NCI-H2081 (cell line): ENCODE measurements around the gene SLC35F3.
"Not testable (repeated sequence)": the region's sequence is repeated elsewhere in the genome, so short reads cannot be mapped to it uniquely, and the experiment has no call there.

Experiments
- DNase-seq, 2 experiments: peaks; one replicate each; lab custom pipeline; 2025; lab: John Stamatoyannopoulos, UW

The SLC35F3 gene

GRCh38 chr1:234289538-234290305 lies 385.2 kb downstream of the SLC35F3 start:
- no peak for DNase-seq

DNA sequence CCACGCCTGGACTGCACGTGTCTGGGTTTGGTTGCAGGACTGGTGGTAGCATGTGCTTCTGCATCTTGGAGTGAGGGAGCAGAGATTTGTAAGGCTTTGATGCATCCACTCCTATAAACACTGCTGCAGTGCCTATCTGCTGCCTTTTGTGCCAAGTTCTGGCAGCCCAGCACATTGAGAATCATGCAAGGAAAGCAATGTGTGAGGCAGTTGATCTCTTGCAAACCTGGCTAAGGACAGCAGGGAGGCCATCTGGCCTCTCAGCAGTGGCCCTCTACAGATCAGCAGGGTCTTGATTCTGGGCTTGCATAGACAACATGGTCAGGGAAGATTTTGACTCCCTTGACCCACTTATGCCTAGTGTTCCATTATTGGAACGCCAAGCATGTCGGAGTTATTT lies 387.5 kb downstream of the SLC35F3 start:
- no peak for DNase-seq

DNA sequence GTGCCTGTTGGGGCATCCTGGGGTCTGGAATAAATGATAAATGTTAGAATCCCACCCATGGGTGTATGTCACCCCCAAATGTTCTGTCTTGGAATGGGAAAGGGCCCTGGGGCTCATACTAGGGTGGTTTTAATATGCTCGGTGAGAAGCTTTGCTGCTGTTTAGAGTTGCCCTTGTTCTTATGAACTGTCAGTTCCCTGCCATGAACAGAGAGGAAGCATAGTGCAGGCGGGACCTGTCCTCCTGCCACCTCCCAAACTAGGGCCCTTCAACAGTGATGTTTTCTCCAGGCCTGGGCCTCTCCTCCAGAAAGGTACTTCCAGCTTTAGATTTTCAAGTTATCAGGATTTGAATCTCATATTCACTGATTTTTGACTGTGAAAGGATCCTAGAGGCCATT lies 388.1 kb downstream of the SLC35F3 start:
- no peak for DNase-seq

DNA sequence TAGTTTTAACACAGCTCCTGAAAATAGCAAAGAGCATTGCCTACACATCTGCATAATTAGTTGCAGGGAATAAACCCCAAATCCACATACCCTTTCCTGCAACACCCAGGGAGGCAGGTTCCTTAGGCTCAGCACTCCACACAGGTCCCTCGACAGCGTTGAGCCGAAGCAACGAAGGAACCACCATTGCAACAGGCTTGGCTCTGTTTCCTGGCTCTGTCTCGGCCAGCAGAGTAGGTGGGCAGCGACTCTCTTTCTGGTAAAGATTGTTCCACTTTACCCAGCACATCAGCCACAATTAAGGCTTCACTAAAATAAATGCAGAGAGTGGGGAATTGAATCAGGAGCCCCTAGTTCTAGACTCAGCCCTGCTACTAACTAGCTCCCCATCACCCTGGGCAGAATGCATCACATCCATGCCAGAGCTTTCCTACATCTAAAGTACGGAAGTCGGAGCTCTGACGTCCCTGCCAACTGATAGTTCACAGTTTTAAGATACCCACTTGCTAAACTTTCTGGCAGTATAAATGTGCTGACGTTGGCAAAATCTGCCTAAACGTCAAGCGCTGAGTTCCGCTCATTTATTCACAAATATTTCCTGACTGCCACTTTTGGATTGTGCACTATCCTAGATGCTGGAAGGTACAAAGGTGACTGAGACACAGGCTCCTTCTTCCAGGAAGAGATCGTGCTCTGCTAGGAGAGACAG lies 389.8 kb downstream of the SLC35F3 start:
- DNase-seq: no peak

GRCh38 chr1:234295068-234295467 lies 390.6 kb downstream of the SLC35F3 start:
- no peak for DNase-seq

DNA sequence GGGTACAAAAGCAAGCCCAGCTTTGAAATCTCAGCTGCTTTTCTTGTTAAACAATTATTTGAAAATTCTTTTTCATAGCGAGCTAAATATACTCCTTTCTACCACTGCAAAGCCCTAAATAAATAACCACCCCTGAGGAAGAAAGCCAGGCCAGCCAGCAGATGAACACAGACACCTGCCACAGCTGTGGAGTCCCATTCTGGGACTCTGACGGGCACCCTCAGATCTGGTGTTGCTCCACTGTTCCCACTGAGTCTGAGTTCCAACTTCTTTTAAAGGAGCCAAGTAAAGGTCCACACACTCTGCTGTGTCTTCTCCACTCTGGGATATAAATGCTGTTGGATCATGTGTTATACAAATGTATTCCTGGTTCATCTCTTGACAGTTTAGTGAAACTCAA lies 391.1 kb downstream of the SLC35F3 start:
- DNase-seq: no peak

- no peak for DNase-seq
Measured at GRCh38 chr1:234296496-234296895, 392.0 kb downstream of the SLC35F3 start.

DNA sequence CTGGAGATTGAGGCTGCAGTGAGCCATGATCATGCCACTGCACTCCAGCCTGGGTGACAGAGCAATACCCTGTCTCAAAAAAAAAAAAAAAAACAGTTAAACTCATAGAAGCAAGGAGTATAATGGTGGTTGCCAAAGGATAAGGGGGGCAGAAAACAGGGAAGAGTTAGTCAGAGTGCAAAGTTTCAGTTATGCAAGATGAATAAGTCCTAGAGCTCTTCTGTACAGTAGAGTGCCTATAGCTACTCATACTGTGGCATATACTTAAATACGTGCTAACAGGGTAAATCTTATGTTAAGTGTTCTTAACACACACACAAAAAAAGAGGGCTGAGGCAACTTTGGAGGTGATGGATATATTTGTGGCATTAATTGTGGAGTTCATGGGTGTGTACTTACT lies 393.2 kb downstream of the SLC35F3 start:
- DNase-seq: no peak

DNA sequence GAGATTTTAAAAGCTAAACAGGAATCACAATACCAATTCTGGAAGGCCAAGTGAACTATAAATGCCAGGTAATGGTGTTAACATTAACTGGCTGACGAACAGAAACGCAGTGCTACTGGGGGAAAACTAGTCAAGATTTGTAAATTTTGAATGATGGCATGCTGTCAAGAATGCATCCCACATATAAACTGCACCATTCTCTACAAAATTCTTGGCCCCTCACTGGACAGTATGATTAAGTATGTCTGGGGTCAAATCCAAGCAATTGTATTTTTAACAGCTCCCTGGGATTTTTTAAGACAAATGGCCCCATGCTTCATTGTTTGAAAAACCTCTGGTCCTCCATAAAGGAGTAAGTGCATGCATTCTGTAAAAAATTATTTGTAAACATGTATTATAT lies 395.6 kb downstream of the SLC35F3 start:
- DNase-seq: no peak

DNA sequence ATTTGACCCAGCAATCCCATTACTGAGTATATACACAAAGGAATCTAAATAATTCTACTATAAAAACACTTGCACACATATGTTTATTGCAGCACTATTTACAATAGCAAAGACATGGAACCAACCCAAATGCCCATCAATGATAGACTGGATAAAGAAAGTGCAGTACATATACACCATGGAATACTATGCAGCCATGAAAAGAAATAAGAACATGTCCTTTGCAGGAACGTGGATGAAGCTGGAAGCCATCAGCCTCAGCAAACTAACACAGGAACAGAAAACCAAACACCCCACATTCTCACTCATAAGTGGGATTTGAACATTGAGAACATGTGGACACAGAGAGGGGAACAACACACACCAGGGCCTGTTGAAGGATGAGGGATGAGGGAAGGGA lies 397.2 kb downstream of the SLC35F3 start:
- not testable (repeated sequence) for DNase-seq

DNA sequence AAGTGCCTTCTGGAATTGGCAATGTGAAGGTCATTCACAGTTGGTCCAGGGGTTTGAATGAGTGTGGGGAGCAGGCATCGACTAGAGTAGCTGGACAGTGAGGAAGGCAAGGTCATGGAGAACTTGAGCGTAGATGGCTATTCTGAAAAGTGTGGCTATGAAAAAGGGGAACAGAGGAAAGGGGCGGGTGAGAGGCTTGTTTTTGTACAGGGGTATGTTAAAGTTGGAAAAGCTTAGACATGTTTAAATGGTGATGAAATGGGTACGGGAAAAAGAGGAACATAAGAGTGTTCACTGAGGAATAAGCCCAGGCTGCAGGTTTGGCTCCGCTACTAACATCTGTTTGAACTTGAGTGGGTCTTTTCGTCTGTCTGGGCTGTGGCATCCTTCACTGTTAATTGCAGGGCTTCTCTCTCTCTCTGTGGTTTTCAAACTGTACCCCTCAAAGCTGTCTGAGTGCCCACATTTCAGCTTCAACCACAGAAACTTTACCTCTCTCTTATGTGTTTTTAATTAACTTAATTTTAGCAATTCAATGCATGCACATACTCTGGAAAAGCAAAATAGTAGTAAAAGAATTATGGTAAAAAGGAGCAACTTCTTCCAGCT lies 398.0 kb downstream of the SLC35F3 start:
- DNase-seq: no peak

DNA sequence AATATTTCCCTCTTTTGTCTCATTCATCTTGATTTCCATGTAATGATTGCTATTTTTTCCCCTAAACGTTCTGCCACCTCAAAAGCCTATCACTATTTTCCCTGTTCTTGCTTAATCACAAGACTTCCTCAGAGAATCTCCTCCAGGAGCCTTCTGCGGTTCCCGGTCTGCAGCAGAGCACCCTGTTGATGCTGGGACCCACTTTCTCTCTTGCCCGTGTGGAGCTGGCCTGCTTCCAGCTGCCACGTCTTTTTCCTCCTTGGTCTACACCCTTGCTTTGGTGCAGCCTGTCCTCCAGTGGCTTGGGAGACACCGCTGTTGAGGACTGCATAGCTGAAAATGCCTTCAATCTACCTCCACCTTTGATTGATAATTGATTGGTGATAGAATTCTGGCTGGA lies 398.8 kb downstream of the SLC35F3 start:
- no peak for DNase-seq

DNA sequence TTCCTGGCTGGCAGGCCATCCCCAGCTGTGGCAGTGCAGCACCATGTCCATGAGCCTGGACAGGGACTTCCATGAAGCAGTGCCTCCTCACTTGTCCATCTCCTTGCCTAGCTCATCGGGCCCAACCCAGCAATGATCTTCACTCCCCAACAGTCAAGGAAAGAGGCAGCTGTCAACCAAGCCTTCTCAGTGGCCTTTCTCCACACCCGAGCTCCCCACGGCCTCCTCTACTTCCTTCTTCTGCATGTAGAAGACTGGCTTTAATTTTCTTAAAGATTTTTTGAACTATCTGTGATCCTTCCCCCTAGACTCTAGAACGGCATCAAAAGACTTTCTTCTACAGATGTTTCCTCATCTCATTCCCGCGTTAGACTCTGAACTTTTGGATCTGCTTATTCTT lies 403.2 kb downstream of the SLC35F3 start:
- no peak for DNase-seq

- DNase-seq: no peak
Measured at GRCh38 chr1:234309243-234309597, 404.7 kb downstream of the SLC35F3 start.

DNA sequence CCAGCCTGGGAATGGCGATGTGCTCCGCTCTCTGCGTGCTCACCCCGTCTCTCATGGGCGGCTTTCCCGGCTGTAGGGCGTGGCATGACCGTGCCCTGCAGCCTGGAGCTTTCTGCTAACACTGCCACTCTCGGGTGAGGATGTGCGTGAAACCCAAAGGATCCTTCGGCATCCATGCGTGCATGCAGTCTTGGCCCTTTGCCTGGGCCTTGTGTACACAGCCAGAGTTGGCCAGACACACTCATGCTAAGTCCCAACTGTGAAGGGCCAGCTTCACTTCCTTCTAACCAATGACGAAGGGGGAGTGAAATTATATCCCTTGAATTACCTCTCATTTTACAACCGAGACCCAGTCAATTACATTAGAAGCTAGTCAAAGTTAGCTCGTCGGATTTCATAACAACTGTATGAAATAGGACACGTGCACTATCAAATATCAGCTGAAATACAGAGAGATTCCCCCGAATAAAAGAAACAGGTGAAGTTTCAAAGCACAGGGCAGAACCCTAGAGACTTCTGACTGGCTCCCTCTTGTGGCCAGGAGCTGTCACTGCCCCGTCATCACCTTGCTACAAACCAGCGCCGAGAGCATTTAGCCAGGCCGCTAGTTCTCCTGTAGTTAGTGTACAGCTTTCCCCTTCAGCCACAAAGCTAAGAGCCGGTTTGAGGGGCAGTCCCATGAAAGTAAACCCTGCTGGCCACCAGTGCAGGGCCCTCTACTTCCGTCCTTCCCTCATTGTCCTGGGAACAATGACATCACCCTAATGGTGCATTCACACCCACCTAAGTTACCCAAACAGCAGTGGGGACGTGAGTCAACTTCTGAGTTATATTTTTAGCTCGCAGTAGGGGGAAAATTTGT lies 405.4 kb downstream of the SLC35F3 start:
- DNase-seq: peak; percentile 78 to 84

GRCh38 chr1:234310460-234310817 lies 406.0 kb downstream of the SLC35F3 start:
- DNase-seq: no peak

- no peak for DNase-seq
Measured at GRCh38 chr1:234311414-234311813, 406.9 kb downstream of the SLC35F3 start.

- DNase-seq: no peak
Measured at GRCh38 chr1:234313171-234313570, 408.7 kb downstream of the SLC35F3 start.

DNA sequence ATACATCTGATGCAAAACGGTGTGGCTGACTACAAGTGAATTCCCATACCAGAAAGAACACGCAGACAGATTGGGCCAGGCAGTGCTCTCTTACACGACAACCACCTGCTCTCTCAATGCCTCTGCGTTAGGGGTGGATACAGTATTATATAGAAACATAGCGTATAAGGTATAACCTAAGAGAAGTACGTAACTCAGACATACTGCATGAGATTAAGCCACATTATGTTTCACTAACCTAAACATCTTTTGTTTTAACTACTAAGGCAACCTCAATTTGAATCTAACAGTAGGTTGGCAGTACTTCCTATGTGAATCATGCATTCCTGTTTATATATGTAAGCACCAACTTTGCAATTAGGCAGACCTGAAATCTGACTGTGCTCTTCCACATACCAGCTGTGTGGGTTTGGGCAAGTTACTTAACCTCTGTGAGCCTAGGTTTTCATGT lies 410.6 kb downstream of the SLC35F3 start:
- no peak for DNase-seq

DNA sequence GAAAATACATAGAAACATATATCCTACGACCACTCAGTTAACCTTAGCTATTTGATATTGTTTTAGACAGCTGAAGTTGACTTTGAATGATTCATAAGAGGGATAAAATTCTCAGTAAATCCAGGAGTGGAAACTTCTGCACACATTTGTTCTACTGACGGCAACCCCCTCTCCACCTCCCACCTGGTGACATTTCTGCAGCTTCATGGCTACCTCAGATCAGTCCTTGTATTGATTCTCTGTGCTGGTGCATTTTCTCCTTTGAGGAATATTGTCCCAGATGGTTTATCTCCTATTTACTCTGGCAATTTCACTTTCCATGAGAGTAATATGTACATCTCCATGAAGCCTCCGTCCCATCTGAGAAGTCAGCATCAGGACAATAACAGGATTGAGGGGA lies 411.1 kb downstream of the SLC35F3 start:
- no peak for DNase-seq

DNA sequence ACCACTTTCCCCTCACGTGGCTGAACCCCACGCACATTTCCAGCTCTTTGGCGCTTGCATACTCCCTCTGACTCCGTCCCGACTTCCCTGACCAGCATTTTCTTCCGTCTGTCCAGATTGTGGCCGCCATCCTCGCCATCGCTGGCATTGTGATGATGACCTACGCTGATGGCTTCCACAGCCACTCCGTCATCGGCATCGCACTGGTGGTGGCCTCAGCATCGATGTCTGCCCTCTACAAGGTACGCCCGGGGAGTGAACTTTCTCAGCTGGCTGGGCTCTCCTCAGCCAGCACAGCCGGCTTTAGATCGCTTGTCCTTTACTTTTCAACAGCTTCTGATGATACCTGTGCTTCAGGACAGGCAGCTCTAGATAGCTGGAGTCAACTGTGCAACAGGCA lies 412.0 kb downstream of the SLC35F3 start:
- DNase-seq: no peak

DNA sequence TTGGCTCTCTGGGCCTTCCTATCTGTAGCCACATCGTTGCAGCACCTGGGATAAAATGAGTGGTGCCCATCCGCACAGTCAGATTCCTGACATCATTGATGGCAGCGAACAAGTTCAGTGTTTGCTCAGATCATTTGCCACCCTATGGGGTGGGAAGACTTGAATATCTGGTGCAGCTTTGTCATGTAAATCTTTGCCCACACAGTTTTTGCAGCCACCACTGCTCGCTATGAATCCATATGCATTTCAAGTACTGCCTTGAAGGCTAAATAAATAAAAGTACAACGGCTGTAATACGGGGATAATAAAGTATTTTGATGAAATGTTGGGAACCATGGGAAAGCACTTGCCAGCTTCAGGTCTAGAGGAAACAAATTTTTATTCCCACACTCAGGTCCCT lies 412.5 kb downstream of the SLC35F3 start:
- DNase-seq: peak; percentile 77 to 89
